ENCODE measurements around the gene MAP3K12. TPM values are rescaled to one million over a fixed set of nuclear protein-coding genes. Genes with fewer than 3 reads are reported as not detected.

The MAP3K12 gene
- total and polyA plus RNA-seq, 2 of the 8 experiments (the other 6 are each of a cell fraction or from before 2014, with no cell fraction given) = 23.4 to 42.7 TPM

- ChIA-PET POLR2A (ENCODE audit: partially characterized antibody) (interaction anchor here (0.7 to 67.0 kb wide), 3 partner anchors 18 to 154 kb away, joined by 3 to 3397 read pairs (median 10); partner anchors contain the start of genes PCBP2, PRR13 and TARBP2), CTCF (ENCODE audit: partially characterized antibody) (interaction anchor here (0.7 to 1.9 kb wide), 8 partner anchors 8 to 470 kb away, joined by 3 to 10 read pairs (median 3); partner anchors contain the start of gene AAAS)
- Histone ChIP-seq H3K9ac (replicated peaks in 1 of 4; ENCODE audit: extremely low read depth in 1 of 4, low read depth in 3 of 4, low read length in 3 of 4) (no peak overlapping the region), H3K36me3 (ENCODE audit: control insufficient read depth in 2 of 4, insufficient read depth in 4 of 4, low read length in 3 of 4) (peaks cover 4 to 12% (median 7%) of the 10 kb centered on the region in 4 experiments; a peak in 7 of 8 replicates), H4K5ac (ENCODE audit: insufficient read length, low read depth, low read length) (no peak overlapping the region), H3K14ac (ENCODE audit: insufficient read length) (no peak overlapping the region), H2AK5ac (ENCODE audit: low read depth, low read length) (no peak overlapping the region), H3K4me2 (ENCODE audit: insufficient read depth in 1 of 2, low read depth in 2 of 2, low read length in 2 of 2) (no peak overlapping the region), H3K18ac (ENCODE audit: extremely low read depth, low read length) (no peak overlapping the region), H3K23me2 (ENCODE audit: low read depth, low read length) (no peaks in the 10 kb centered on the region), H2BK120ac (replicated peaks; ENCODE audit: low read depth, low read length) (no peak overlapping the region), H2BK15ac (ENCODE audit: low read length) (no peak overlapping the region), H3K23ac (ENCODE audit: insufficient read length) (no peak overlapping the region), H3K9me3 (ENCODE audit: insufficient read depth in 2 of 2, low read depth in 1 of 2, low read length in 1 of 2) (no peaks in the 10 kb centered on the region), H2BK20ac (ENCODE audit: low read length) (no peak overlapping the region), H4K20me1 (replicated peaks in 1 of 2; ENCODE audit: control insufficient read depth in 1 of 2, insufficient read depth in 2 of 2, low read length in 2 of 2) (no peaks in the 10 kb centered on the region), H3K79me1 (ENCODE audit: low read depth, low read length) (no peaks in the 10 kb centered on the region), H3K4me3 (ENCODE audit: extremely low read depth in 1 of 4, insufficient read depth in 2 of 4, low read depth in 3 of 4, low read length in 4 of 4) (no peak overlapping the region), H2BK12ac (ENCODE audit: low read depth, low read length) (no peak overlapping the region), H3K27me3 (replicated peaks in 1 of 4; ENCODE audit: control insufficient read depth in 3 of 4, extremely low read depth in 1 of 4, insufficient read depth in 3 of 4, low read length in 3 of 4) (no peaks in the 10 kb centered on the region), H3K79me2 (ENCODE audit: control insufficient read depth in 1 of 2, insufficient read depth in 2 of 2, low read length in 2 of 2) (no peaks in the 10 kb centered on the region), H3K56ac (replicated peaks; ENCODE audit: insufficient read length, low read depth, low read length) (no peak overlapping the region), H3K4ac (replicated peaks; ENCODE audit: insufficient read length, low read depth, low read length) (no peak overlapping the region), H2BK5ac (ENCODE audit: low read depth, low read length) (no peak overlapping the region), H3K4me1 (replicated peaks in 1 of 4; ENCODE audit: control insufficient read depth in 3 of 4, insufficient read depth in 4 of 4, low read length in 3 of 4) (peaks cover 0 to 3% (median 0%) of the 10 kb centered on the region in 4 experiments; a peak in 1 of 7 replicates), H2AFZ (ENCODE audit: low read length) (no peak overlapping the region), H4K8ac (ENCODE audit: extremely low read depth, insufficient read depth, low read length) (no peak overlapping the region), H3K27ac (ENCODE audit: low read depth, low read length) (no peak overlapping the region), H4K91ac (replicated peaks; ENCODE audit: insufficient read length, low read length) (no peak overlapping the region)
- no peak for DNase-seq (ENCODE audit: low read depth in 1 of 2, low spot score in 2 of 2)
- no peak for FAIRE-seq
- 97% methylated on average over 5 of the region's 5 CpGs; no CpG with 5 or more reads in 1 of the 2 experiments for WGBS, 2 experiments (ENCODE audit: extremely low coverage in 1 of 2, insufficient coverage in 1 of 2, insufficient read length in 1 of 2, insufficient replicate concordance in 2 of 2, low coverage in 1 of 2, low lambda C conversion rate in 2 of 2, missing lambda C conversion rate in 1 of 2)
- no peak for TF ChIP-seq HDAC2 (IDR thresholded peaks at IDR 0.05; ENCODE audit: borderline replicate concordance in 1 of 2, low read depth in 2 of 2, low read length in 2 of 2)
- TF ChIP-seq MAFK (IDR thresholded peaks at IDR 0.05; ENCODE audit: low read depth, low read length) = no peak
- TF ChIP-seq TEAD4 (IDR thresholded peaks at IDR 0.05; ENCODE audit: low read depth, low read length) = no peak
- no peak for TF ChIP-seq ASH2L (IDR thresholded peaks at IDR 0.05; ENCODE audit: low read length)
- no peak for TF ChIP-seq ATF3 (IDR thresholded peaks at IDR 0.05; ENCODE audit: insufficient read depth, low read depth, low read length)
- TF ChIP-seq ATF2 (IDR thresholded peaks at IDR 0.05; ENCODE audit: low read length) = no peak
- TF ChIP-seq BCL11A (IDR thresholded peaks at IDR 0.05; ENCODE audit: low read depth in 2 of 2, low read length in 2 of 2) = no peak
- no peak for TF ChIP-seq SIN3A (conservative IDR thresholded peaks at IDR 0.05 in 1 of 2, IDR thresholded peaks at IDR 0.05 in 1 of 2; ENCODE audit: low read depth in 1 of 2, low read length in 2 of 2)
- no peak for TF ChIP-seq SRF (IDR thresholded peaks at IDR 0.05; ENCODE audit: low read depth, low read length)
- TF ChIP-seq CREB1 (IDR thresholded peaks at IDR 0.05) = no peak
- TF ChIP-seq GABPA (IDR thresholded peaks at IDR 0.05; ENCODE audit: borderline replicate concordance, insufficient read depth, low read length) = no peak
These were observed 19.1 kb upstream of the MAP3K12 start for GRCh38 chr12:53518381-53518780.
